Measurements from ENCODE around the gene PCSK4.

DNA sequence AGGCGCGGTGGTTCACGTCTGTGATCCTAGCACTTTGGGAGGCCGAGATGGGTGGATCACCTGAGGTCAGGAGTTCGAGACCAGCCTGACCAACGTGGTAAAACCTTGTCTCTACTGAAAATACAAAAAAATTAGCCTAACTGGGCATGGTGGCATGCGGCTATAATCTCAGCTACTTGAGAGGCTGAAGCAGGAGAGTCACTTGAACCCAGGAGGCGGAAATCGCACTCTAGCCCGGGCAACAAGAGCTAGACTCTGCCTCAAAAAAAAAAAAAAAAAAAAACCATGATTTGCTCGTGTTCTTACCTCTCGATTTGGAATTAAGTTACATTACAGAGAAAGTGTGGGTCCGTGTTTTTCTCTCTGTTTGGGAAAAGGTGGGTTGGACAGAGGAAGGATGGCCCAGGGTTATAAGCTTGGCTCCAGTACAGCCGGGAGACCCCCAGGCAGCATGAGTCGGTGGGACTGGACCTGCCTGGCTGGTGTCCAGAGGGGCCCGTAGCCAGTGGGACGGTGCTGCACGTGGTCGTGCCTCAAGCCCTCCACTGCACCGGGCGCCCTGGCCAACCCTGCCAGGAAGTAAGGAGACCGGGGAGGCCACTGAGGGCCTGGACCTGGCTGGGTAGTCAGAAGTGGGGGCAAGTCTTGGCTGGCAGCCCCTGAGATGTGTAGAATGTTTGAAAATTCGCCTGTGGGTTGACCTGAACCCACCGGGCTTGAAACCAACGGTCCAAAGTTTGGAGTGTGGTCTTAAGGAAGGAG, 48.3 kb downstream of the PCSK4 start:
- TF ChIP-seq, protein P1, sequence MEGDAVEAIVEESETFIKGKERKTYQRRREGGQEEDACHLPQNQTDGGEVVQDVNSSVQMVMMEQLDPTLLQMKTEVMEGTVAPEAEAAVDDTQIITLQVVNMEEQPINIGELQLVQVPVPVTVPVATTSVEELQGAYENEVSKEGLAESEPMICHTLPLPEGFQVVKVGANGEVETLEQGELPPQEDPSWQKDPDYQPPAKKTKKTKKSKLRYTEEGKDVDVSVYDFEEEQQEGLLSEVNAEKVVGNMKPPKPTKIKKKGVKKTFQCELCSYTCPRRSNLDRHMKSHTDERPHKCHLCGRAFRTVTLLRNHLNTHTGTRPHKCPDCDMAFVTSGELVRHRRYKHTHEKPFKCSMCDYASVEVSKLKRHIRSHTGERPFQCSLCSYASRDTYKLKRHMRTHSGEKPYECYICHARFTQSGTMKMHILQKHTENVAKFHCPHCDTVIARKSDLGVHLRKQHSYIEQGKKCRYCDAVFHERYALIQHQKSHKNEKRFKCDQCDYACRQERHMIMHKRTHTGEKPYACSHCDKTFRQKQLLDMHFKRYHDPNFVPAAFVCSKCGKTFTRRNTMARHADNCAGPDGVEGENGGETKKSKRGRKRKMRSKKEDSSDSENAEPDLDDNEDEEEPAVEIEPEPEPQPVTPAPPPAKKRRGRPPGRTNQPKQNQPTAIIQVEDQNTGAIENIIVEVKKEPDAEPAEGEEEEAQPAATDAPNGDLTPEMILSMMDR (IDR thresholded peaks at IDR 0.05), result no peak
- TF ChIP-seq POLR2A (IDR thresholded peaks at IDR 0.05), result no peak

Measured in vagina (tissue), 2 donors.